Dermis blood vessel endothelial cell (primary cell): ENCODE results near the gene ZDHHC5. TPM values are rescaled to one million over a fixed set of nuclear protein-coding genes. Genes with fewer than 3 reads are reported as not detected.
"Not testable (repeated sequence)": the region's sequence is repeated elsewhere in the genome, so short reads cannot be mapped to it uniquely, and the experiment has no call there.

Experiments
- DNase-seq: peaks from one replicate; pipeline ENCODE4 v3.0.0; 2010
- total RNA-seq: library from RNA; depleted of rRNA; stranded (reverse); fragments of >200 nt; gene quantifications from 2 replicates; pipeline ENCODE4 v1.2.3, GENCODE V29; 2014

ZDHHC5 gene
- total RNA-seq, 1 donor from 2014 or later: 34.0 TPM

GRCh38 chr11:57668434-57668782, 494 bp downstream of the ZDHHC5 start:
- DNase-seq: peak; percentile 40

DNA sequence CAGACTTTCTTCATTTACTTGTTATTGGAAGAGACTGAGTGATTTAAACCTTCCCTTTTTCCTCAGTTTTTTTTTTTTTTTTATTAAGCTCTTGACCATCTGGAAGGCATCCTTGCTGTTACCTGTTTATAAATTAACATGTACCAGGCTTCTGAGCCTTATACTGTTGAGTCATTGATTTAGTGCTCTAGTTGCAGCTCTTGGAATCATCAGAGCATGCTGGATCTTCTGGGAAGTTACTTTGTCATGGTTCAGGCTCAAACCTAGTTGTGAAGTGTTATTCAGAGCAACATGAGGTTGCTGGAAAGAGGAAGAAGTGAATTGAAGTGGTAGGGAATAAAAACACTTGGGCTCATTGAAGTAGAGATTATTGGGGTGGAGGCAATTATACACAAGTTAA, 6.3 kb downstream of the ZDHHC5 start:
- DNase-seq: no peak

- no peak for DNase-seq
Observed at GRCh38 chr11:57675176-57675941, 7.4 kb downstream of the ZDHHC5 start.

DNA sequence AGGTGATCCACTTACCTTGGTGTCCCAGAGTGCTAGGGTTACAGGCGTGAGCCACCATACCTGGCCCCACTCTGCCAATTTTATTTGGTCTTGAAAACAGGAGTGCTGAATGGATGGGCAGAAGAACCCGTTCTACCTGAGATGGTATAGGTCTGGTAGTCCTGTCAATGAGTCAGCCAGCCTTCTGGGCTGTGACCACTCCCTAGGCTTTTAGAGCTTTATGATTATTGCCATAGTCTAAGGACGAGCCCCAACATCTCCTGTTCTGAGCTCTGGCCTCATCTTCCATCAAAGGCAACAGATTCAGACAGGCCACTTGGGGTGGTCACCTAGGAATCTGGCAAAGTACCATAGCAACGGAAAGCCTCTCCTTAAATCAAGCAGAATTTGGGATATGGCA, 11.5 kb downstream of the ZDHHC5 start:
- DNase-seq: no peak

- DNase-seq: peak; percentile 57
Observed at GRCh38 chr11:57680552-57680874, 12.6 kb downstream of the ZDHHC5 start.

GRCh38 chr11:57681168-57681567, 13.3 kb downstream of the ZDHHC5 start:
- no peak for DNase-seq

GRCh38 chr11:57690474-57690873, 22.6 kb downstream of the ZDHHC5 start:
- DNase-seq: not testable (repeated sequence)

- DNase-seq: no peak
Observed at GRCh38 chr11:57698843-57699365, 31.0 kb downstream of the ZDHHC5 start.

DNA sequence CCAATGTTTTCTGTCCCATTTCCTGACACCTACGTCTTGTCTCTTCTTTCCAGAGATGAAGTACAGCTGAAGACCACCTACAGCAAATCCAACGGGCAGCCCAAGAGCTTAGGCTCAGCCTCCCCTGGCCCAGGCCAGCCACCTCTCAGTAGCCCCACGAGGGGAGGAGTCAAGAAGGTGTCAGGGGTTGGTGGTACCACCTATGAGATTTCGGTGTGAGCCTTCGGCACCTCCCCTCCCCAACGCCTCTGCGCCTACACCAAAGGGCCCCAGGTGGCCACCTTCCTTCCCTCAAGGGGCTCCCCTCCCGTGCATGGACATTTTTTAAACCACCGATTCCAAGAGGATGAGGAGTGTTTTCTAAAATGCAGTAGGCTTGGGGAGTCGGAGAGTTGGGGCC, 31.9 kb downstream of the ZDHHC5 start:
- no peak for DNase-seq

DNA sequence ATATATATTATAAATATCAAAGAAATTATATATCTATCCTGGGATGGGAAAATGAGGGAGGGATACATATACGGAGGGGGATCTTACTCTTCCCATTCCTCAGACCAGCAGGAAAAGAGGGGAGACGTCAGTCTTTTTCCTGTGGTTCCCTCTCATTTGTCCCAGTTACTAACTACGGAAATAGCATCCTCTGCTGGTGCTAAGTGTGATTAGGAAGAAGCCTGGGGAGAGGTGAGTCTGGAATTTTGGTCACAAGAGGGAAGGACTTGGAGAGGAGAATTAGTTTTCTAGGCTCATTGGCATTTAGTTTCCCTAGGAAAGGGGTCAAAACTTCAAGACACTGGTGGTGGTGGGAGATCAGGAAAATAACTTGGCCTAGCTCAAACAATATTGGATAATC, 32.5 kb downstream of the ZDHHC5 start:
- no peak for DNase-seq

- no peak for DNase-seq
Observed at GRCh38 chr11:57703341-57703740, 35.4 kb downstream of the ZDHHC5 start.

- DNase-seq: no peak
Observed at GRCh38 chr11:57704932-57705331, 37.0 kb downstream of the ZDHHC5 start.

DNA sequence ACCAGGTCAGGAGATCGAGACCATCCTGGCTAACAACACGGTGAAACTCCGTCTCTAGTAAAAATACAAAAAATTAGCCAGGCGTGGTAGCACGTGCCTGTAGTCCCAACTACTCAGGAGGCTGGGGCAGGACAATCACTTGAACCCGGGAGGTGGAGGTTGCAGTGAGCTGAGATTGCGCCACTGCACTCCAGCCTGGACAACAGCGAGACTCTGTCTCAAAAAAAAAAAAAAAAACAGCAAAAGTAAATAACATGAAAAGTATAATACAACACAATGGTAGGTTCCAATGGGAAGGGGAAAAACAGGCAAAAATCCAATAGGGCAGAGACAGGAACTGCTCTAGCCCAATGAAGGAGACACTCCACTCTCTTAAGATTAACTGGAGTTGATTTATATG, 37.5 kb downstream of the ZDHHC5 start:
- not testable (repeated sequence) for DNase-seq

DNA sequence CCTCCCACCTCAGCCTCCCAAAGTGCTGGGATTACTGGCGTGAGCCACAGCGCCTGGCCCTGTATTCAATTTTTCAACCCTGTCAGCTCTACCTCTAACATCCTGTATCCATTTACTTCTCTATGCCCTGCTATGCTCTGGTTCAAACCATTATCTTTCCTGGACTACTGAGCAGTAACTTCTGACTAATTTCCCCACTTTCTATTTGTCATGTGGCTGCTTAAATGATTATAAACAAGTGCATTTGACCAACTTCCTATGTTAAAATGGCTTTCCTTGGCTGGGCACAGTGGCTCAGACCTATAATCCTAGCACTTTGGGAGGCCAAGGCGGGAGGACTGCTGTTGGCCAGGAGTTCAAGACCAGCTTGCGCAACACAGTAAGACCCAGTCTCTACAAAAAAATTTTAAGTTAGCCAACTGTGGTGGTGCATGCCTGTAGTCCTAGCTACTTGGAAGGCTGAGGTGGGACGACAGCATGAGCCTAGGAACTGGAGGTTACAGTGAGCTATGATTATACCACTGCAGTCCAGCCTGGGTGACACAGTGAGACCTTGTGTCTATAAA, 42.0 kb downstream of the ZDHHC5 start:
- DNase-seq: no peak

DNA sequence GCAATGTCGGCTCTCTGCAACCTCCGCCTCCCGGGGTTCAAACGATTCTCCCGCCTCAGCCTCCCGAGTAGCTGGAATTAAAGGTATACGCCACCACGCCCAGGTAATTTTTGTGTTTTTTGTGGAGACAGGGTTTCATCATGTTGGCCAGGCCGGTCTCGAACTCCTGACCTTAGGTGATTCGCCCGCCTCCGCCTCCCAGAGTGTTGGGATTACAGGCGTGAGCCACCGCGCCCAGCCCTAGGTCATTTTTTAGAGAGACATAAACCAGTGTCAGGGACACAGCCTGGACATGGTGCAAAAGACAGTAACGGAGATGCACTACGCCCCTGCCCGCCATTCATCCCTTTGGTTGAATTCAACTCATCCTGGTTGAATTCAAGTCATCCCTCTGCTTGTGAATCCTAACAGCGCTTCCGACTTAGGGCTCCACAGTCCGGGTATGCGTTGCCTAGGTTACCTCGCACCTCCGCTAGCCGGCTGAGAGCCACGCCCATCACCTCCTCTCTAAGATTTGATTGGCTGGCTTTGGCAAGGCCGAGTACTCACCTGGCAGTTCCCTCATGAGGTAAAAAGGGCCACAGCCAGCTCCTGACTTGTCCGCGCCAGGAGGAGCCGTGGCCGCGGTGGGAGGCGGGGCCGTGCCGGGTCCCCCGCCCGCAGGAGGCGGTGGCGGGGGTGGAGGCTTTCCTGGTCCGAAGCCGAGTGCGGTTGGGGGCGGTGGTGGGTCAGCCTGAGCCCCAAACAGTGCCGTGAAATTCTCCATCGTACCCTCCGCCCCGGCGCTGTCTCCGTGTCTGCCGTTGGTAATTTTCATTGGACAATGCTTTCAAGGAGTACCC, 43.7 kb downstream of the ZDHHC5 start, which contains the start of gene MED19:
TSS of gene MED19 (minus strand) at position 802 of the 842 bp plus-strand sequence. CDS start at position 766, 36 bp downstream.
- peak; percentile 80 for DNase-seq

- peak; percentile 98 for DNase-seq
Observed at GRCh38 chr11:57712256-57713150, 44.6 kb downstream of the ZDHHC5 start, which contains the start of gene TMX2. Gene TMX2, plus strand, starts transcription at chr11:57712593. Its CDS starts 26 bp downstream, at chr11:57712619.

- DNase-seq: no peak
Observed at GRCh38 chr11:57713835-57714234, 45.9 kb downstream of the ZDHHC5 start.

DNA sequence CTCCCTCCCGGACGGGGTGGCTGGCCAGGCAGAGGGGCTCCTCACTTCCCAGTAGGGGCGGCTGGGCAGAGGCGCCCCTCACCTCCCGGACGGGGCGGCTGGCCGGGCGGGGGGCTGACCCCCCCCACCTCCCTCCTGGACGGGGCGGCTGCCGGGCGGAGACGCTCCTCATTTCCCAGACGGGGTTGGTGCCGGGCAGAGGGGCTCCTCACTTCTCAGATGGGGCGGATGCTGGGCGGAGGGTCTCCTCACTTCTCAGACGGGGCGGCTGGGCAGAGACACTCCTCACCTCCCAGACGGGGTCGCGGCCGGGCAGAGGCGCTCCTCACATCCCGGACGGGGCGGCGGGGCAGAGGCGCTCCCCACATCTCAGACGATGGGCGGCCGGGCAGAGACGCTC, 48.8 kb downstream of the ZDHHC5 start:
- DNase-seq: not testable (repeated sequence)

- no peak for DNase-seq
Observed at GRCh38 chr11:57727185-57727584, 59.3 kb downstream of the ZDHHC5 start.

DNA sequence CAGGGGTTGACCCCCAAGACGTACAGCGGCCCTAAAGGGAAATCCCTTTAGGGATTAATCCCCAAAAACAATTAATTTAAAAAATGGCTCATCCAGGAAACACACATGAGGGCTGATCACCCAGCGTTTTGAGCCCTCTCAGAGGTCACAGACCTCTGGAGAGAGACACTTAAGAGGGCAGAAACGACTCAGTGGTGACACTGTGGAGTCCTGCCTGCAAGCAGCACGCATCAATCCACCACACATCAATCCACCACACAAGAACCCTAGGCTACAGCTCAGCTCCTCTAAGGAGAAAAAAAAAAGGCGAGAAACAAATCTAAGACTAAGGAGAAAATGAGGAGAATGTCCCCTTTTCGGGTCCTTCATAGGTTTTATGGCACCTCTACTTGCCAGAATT, 60.9 kb downstream of the ZDHHC5 start:
- DNase-seq: no peak

DNA sequence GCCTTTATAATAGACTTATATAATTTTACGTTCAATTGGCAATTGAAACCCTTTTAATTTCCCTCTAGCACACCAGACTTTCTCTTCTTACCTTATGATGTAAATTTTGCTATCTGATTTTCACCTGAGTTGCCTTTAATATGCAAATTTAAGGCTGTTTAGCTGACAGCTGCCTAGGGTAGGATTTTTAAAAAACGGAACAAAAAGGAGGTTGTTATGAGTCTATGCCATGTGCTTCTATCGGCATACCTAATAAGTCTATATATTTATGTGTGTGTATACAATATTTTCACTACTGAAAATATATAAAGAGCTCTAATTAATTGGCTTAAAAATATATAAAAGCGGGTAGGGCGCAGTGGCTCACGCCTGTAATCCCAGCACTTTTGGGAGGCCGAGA, 61.6 kb downstream of the ZDHHC5 start:
- DNase-seq: no peak

DNA sequence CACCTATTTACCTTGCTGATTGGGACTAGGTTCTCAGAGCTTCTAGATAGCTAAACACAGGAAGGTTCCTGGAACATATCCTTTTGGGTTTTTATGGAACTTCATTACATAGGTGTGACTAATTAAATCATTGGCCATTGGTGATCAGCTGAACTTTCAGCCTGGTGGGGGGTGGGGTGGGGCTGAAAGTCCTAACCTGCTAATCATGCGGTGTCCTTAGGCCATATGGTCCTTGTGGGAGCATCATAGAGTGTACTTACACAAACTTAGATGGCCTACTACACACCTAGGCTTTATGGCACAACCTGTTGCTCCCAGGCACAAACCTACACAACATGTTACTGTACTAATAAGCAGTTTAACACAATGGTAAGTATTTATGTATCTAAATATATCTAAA, 64.7 kb downstream of the ZDHHC5 start:
- no peak for DNase-seq
